Activated T-helper 1 cell treated with anti-CD3 and anti-CD28 coated beads, Interleukin-12 subunit alpha, Interleukin-12 subunit beta, Interleukin-2, Interleukin-4 antibody, amounts not matched to agents 30 ng/mL and 10 ng/mL and 1 ng/mL, durations not matched to agents 14 hours and 24 hours and 36 hours (primary cell): ENCODE measurements around the gene ZFPL1. TPM values are rescaled to one million over a fixed set of nuclear protein-coding genes. Genes with fewer than 3 reads are reported as not detected.

Source experiments
- DNase-seq: peaks from one replicate; pipeline ENCODE4 v3.0.0; 2021; ENCODE audit warnings: low spot score
- H3K27ac Mint-ChIP-seq: one replicate; pipeline ENCODE4 v1.8.0; 2021; ENCODE audit warnings: mild to moderate bottlenecking, mixed read lengths
- H3K27me3 Mint-ChIP-seq: one replicate; pipeline ENCODE4 v1.8.0; 2022; ENCODE audit warnings: mild to moderate bottlenecking, moderate library complexity, mixed read lengths; ENCODE audit not compliant: insufficient read depth
- H3K36me3 Mint-ChIP-seq: one replicate; pipeline ENCODE4 v1.8.0; 2021; ENCODE audit warnings: low read depth, mixed read lengths
- H3K4me1 Mint-ChIP-seq: one replicate; pipeline ENCODE4 v1.8.0; 2021; ENCODE audit warnings: low read depth, mixed read lengths
- H3K4me3 Mint-ChIP-seq: one replicate; pipeline ENCODE4 v1.8.0; 2021; ENCODE audit warnings: mild to moderate bottlenecking, moderate library complexity, mixed read lengths
- H3K9me3 Mint-ChIP-seq: one replicate; pipeline ENCODE4 v1.8.0; 2021; ENCODE audit warnings: mixed read lengths
- intact Hi-C: fragments of 100-400 bp; cut with micrococcal nuclease; formaldehyde crosslinking; loops from one replicate; pipeline ENCODE4 v1.15.1; 2024
- total RNA-seq: library from RNA; stranded (reverse); gene quantifications from 2 replicates; pipeline ENCODE4 v1.2.3, GENCODE V29; 2022

ZFPL1 gene
- total RNA-seq, 1 donor from 2014 or later, result 31.9 TPM

DNA sequence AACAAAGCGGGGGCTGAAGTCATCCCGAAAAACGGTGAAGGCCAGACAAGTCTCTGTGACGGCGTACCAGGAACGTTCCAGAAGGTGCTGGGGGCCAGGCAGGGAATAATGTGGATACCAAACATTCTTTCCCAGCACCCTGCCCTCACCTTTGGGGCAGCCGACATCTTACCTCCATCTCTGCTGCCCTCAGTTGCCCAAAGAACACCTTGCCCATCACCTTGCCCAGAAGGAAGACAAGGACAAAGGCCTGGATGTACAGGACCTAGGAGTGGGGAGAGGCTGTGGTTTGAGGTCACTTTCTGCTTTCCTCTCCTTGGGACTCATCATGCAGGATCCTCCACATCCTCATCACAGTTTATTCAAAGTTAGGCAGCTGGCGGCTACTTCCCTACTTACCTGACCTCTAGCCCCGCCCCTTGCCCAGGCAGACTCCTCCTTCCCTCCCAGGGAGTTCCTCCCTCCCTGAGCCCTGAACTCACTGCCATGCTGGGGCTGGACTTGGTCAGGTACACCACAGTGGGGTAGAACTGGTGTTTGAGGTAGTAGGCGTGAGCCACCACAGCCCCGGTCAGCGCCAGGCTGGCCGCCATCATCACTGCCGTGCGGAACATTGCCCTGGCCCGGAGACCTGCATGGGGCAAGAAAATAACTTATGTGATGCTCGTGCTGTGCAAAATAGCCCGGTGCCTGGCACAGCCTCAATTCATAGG is 49.1 kb downstream of the ZFPL1 start:
- peaks cover 32% of the 10 kb centered on the region for H3K4me1 Mint-ChIP-seq
- peak; percentile 49 for DNase-seq
- H3K36me3 Mint-ChIP-seq, result peaks cover 16% of the 10 kb centered on the region
- H3K27me3 Mint-ChIP-seq, result no peaks in the 10 kb centered on the region
- peak overlapping the region; percentile 97 for H3K4me3 Mint-ChIP-seq
- H3K27ac Mint-ChIP-seq, result peak overlapping the region; percentile 97
- intact Hi-C loops, result no loop called here
- no peaks in the 10 kb centered on the region for H3K9me3 Mint-ChIP-seq

DNA sequence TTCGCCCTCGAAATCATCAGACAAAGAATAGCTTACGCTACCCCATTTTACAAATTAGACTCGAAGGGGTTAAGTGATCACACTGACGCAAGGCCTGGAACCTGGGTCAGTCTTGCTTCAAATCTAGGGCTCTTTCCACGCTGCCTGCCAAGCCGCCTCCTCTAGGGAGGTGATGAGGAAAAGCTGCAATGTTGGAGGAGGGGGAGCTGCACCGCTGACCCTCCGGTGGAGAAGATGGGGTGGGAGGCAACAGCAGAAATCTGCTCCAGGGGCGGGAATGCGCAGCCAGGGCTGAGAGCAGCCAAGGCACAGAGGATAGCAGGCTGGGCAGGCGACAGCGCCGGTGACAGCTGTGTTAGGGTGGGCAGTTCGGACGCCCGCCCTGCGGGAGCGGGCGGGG is 49.7 kb downstream of the ZFPL1 start:
- H3K9me3 Mint-ChIP-seq, result no peaks in the 10 kb centered on the region
- no peaks in the 10 kb centered on the region for H3K27me3 Mint-ChIP-seq
- intact Hi-C loops, result loop anchor here (1.0 kb wide), 2 partner anchors 11 to 37 kb away; partner anchors contain the start of genes FAU, MRPL49 and VPS51
- peak overlapping the region; percentile 97 for H3K4me3 Mint-ChIP-seq
- peak overlapping the region; percentile 97 for H3K27ac Mint-ChIP-seq
- no peak for DNase-seq
- H3K4me1 Mint-ChIP-seq, result peaks cover 32% of the 10 kb centered on the region
- peaks cover 16% of the 10 kb centered on the region for H3K36me3 Mint-ChIP-seq

DNA sequence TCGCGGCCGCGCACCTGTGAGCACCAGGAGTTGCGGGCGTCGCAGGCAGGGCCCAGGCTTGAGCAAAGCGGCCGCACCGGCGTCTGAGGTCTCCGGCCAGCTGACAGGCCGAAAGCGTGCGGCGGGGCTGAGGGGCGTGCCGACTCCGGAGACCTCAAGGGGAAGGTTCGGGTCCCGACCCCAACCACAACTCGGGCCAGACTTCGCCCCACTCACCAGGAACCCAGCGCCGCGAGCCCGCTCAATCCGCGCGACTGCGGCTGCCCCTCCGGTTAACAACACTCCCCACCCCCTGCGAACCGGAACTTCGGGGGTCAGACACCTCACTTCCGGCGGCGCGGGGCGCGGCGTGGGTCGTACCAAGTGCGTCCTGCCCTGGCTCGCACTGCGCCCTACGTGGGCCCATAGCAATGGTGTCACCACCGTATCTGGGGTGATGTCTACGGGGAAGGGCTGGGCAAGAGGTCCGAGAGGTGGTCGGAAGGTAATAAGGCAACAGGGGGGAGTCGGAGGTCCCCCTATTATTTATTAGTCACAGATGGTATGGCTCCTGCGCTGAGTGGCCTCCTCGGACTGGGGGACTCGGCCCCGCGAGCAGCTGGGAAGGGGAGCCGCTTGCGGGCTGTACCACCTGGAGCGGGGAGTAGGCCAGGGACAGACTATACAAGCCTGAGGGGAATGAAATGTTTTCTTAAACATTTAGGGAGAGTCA is 50.4 kb downstream of the ZFPL1 start, which contains the start of gene SYVN1:
SYVN1 (minus strand) TSS at position 280 of the 712 bp plus-strand sequence. CDS start 918 bp downstream, outside the sequence.
- peak; percentile 91 for DNase-seq
- no peaks in the 10 kb centered on the region for H3K9me3 Mint-ChIP-seq
- peak within 1 kb of the TSS; percentile 97 for H3K4me3 Mint-ChIP-seq
- intact Hi-C loops, result loop anchor here (1.0 kb wide), 2 partner anchors 12 to 38 kb away; partner anchors contain the start of genes FAU, MRPL49 and VPS51
- peaks cover 32% of the 10 kb centered on the region for H3K4me1 Mint-ChIP-seq
- no peaks in the 10 kb centered on the region for H3K27me3 Mint-ChIP-seq
- peaks cover 16% of the 10 kb centered on the region for H3K36me3 Mint-ChIP-seq
- peak within 1 kb of the TSS; percentile 97 for H3K27ac Mint-ChIP-seq

DNA sequence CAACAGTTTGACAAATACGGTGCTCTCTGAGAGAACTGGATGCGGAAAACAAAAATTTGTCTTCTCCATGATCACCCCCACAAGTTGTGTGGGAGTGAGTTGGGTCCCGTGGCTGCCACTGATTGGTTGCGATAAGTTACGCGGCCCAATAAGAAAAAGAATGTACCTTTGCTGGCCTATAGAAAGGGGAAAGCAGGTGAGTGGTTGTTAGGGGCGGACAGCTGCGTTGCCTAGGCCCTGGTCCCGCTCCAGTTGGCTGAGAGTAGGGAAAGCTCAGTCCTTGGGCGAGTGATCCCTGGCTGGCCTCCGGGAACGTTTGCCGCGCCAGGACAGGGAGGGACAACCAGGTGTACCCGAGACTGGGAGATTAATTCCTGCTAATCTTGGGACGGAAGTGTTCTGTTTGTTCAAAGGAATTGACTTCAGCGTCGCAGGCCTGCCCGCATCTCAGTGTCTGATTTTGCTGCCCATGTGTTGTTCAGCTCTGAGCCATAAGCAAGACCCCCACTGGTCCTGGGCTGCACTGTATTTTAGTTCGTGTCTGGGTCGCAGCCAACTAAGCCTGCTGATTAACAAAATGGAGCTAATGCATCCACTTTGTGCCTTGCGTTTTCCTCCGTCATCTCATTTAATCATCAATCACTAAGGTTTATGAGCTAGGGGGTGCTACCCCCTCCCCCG is 51.1 kb downstream of the ZFPL1 start:
- H3K36me3 Mint-ChIP-seq, result peaks cover 16% of the 10 kb centered on the region
- H3K4me1 Mint-ChIP-seq, result peaks cover 32% of the 10 kb centered on the region
- intact Hi-C loops, result loop anchor here (1.0 kb wide), 7 partner anchors 13 to 247 kb away; partner anchors contain the start of genes CAPN1, CDCA5, FAU and MRPL49

DNA sequence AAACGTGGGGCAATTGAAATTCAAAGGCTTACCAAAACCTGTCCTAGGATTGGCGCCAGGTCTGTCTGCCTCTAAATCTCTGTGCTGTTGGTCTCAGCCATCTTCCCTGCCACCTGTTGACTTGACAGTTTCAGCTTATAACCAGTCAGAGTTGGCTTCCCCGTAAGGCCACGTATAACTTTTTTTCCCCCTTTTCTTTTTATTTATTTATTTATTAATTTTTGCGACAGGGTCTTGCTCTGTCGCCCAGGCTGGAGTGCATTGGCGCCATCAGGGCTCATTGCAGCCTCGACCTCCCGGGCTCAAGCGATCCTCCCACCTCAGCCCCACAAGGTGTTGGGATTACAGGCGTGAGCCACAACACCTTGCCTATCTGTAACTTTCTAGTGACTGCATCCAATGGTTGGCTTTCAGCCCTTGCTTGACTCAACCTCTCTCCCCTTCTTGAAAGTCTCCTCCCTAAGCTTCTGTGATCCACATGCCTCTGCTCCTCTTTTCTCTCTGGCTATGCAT is 51.7 kb downstream of the ZFPL1 start:
- H3K27me3 Mint-ChIP-seq, result peaks cover 3% of the 10 kb centered on the region
- H3K4me1 Mint-ChIP-seq, result peaks cover 32% of the 10 kb centered on the region
- H3K4me3 Mint-ChIP-seq, result peak overlapping the region; percentile 97
- peaks cover 14% of the 10 kb centered on the region for H3K36me3 Mint-ChIP-seq
- H3K27ac Mint-ChIP-seq, result peak overlapping the region; percentile 97
- intact Hi-C loops, result loop anchor here (1.0 kb wide), 5 partner anchors 18 to 247 kb away; partner anchors contain the start of genes CAPN1, CDCA5, PPP2R5B and SLC25A45
- no peak for DNase-seq
- H3K9me3 Mint-ChIP-seq, result no peaks in the 10 kb centered on the region

More for the DNA sequence above, 51.1 kb downstream of the ZFPL1 start:
- Mint-ChIP-seq H3K9me3 (no peaks in the 10 kb centered on the region), H3K4me3 (peak overlapping the region; percentile 97), H3K27ac (peak overlapping the region; percentile 97), H3K27me3 (peaks cover 3% of the 10 kb centered on the region)
- peak; percentile 85 for DNase-seq

DNA sequence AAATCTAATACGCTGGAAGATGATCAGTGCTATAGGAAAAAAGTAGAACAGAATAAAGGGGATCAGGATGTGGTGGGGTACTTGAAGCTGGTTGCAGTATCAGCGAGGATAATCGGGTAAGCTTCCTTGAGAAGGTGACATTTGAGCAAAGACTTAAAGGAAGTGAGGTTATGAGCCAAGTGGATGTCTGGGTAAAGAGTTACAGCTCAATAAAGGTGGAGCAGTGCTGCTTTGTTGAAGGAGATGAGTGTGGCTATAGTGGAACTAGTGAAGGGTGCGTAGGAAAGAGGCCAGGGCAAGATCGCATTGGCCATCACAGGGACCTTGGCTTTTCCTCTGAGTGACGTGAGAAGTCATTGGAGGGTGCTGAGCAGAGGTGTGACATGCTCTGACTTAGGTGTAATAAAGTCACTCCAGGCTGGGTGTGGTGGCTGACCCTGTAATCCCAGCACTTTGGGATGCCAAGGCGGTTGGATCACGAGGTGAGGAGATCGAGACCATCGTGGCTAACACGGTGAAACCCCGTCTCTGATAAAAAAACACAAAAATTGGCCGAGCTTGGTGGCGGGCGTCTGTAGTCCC is 52.6 kb downstream of the ZFPL1 start:
- Mint-ChIP-seq H3K9me3 (no peaks in the 10 kb centered on the region), H3K36me3 (peaks cover 8% of the 10 kb centered on the region), H3K27ac (peak overlapping the region; percentile 79), H3K27me3 (peaks cover 5% of the 10 kb centered on the region), H3K4me3 (peak overlapping the region; percentile 97), H3K4me1 (peaks cover 32% of the 10 kb centered on the region)
- DNase-seq, result no peak
- intact Hi-C loops, result no loop called here

Other genes starting within 250 kb of the ZFPL1 start
- 0.29 and 0.44 TPM in 2 replicates for gene CDC42BPG, start 239.6 kb upstream of the ZFPL1 start, total RNA-seq
- 88.0 and 96.9 TPM in 2 replicates for gene EHD1, start 205.6 kb upstream of the ZFPL1 start, total RNA-seq
- gene ATG2A, start 167.0 kb upstream of the ZFPL1 start, total RNA-seq, result 24.6 and 24.9 TPM in 2 replicates
- gene PPP2R5B, start 159.5 kb upstream of the ZFPL1 start, total RNA-seq, result 7.3 and 14.0 TPM in 2 replicates
- gene GPHA2, start 148.3 kb upstream of the ZFPL1 start, total RNA-seq, result not detected in 2 replicates
- gene MAJIN, start 112.1 kb upstream of the ZFPL1 start, total RNA-seq, result not detected in 2 replicates
- gene BATF2, start 87.3 kb upstream of the ZFPL1 start, total RNA-seq, result not detected in 2 replicates
- 67.3 and 71.2 TPM in 2 replicates for gene ARL2, start 70.1 kb upstream of the ZFPL1 start, total RNA-seq
- gene SNX15, start 56.8 kb upstream of the ZFPL1 start, total RNA-seq, result 19.9 and 30.9 TPM in 2 replicates
- gene SAC3D1, start 43.0 kb upstream of the ZFPL1 start, total RNA-seq, result 17.4 and 17.7 TPM in 2 replicates
- gene NAALADL1, start 25.7 kb upstream of the ZFPL1 start, total RNA-seq, result 11.5 and 12.7 TPM in 2 replicates
- gene CDCA5, start 182 bp upstream of the ZFPL1 start, total RNA-seq, result 91.8 and 92.5 TPM in 2 replicates
- gene VPS51, start 12.0 kb downstream of the ZFPL1 start, total RNA-seq, result 137 and 139 TPM in 2 replicates
- 32.2 and 32.8 TPM in 2 replicates for gene TM7SF2, start 27.6 kb downstream of the ZFPL1 start, total RNA-seq
- gene ZNHIT2, start 33.5 kb downstream of the ZFPL1 start, total RNA-seq, result 20.8 and 22.1 TPM in 2 replicates
- gene FAU, start 37.9 kb downstream of the ZFPL1 start, total RNA-seq, result 1,004 and 1,020 TPM in 2 replicates
- 76.0 and 76.4 TPM in 2 replicates for gene MRPL49, start 38.1 kb downstream of the ZFPL1 start, total RNA-seq
- gene SYVN1, start 50.3 kb downstream of the ZFPL1 start, total RNA-seq, result 42.3 and 45.8 TPM in 2 replicates
- gene SPDYC, start 86.0 kb downstream of the ZFPL1 start, total RNA-seq, result not detected in 2 replicates
- gene CAPN1, start 97.7 kb downstream of the ZFPL1 start, total RNA-seq, result 85.9 and 93.5 TPM in 2 replicates
- gene POLA2, start 177.7 kb downstream of the ZFPL1 start, total RNA-seq, result 78.2 and 78.9 TPM in 2 replicates
- gene CDC42EP2, start 230.6 kb downstream of the ZFPL1 start, total RNA-seq, result 1.6 and 2.7 TPM in 2 replicates
- 84.5 and 93.1 TPM in 2 replicates for gene DPF2, start 249.6 kb downstream of the ZFPL1 start, total RNA-seq